Measurements from ENCODE around the gene KRTAP5-9.

DNA sequence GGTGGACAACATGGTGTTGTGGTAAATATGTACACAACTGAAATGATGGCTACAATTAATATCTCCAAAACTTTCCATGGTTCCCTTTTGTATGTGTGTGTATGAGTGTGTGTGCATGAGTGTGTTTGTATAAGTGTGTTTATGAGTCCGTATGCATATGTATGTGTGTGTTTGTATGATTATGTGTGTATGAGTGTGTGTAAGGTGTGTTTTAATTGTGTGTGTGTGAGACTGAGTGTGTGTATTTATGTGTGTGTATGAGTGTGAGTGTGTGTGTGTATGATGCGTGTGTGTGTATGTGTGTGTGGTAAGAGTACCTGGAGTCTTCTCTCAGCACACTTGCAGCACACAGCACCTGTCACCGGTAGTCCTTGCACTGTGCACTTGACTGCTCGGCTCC, 7.8 kb downstream of the KRTAP5-9 start:
- TF ChIP-seq POLR2AphosphoS5 (IDR thresholded peaks at IDR 0.05; ENCODE audit: low read depth, low read length): no peak
- TF ChIP-seq TAF1 (IDR thresholded peaks at IDR 0.05; ENCODE audit: borderline replicate concordance, insufficient read depth, low read length): no peak
- TF ChIP-seq, protein P1, sequence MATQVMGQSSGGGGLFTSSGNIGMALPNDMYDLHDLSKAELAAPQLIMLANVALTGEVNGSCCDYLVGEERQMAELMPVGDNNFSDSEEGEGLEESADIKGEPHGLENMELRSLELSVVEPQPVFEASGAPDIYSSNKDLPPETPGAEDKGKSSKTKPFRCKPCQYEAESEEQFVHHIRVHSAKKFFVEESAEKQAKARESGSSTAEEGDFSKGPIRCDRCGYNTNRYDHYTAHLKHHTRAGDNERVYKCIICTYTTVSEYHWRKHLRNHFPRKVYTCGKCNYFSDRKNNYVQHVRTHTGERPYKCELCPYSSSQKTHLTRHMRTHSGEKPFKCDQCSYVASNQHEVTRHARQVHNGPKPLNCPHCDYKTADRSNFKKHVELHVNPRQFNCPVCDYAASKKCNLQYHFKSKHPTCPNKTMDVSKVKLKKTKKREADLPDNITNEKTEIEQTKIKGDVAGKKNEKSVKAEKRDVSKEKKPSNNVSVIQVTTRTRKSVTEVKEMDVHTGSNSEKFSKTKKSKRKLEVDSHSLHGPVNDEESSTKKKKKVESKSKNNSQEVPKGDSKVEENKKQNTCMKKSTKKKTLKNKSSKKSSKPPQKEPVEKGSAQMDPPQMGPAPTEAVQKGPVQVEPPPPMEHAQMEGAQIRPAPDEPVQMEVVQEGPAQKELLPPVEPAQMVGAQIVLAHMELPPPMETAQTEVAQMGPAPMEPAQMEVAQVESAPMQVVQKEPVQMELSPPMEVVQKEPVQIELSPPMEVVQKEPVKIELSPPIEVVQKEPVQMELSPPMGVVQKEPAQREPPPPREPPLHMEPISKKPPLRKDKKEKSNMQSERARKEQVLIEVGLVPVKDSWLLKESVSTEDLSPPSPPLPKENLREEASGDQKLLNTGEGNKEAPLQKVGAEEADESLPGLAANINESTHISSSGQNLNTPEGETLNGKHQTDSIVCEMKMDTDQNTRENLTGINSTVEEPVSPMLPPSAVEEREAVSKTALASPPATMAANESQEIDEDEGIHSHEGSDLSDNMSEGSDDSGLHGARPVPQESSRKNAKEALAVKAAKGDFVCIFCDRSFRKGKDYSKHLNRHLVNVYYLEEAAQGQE (IDR thresholded peaks at IDR 0.05; ENCODE audit: insufficient read depth in 1 of 2, low read depth in 2 of 2, low read length in 2 of 2): no peak
- TF ChIP-seq SIN3A (IDR thresholded peaks at IDR 0.05; ENCODE audit: borderline replicate concordance, insufficient read depth, low read length): no peak

All from PFSK-1 (cell line).